SK-N-SH (cell line): ENCODE results near the gene BMP5. TPM values are rescaled to one million over a fixed set of nuclear protein-coding genes. Genes with fewer than 3 reads are reported as not detected.

Experiments
- CTCF ChIA-PET: fragments of 300-600, 350-600 bp; formaldehyde crosslinking; extraction: SDS; loops from one replicate; lab custom pipeline; 2021; lab: Yijun Ruan, JAX
- POLR2A ChIA-PET: fragments of 350-600 bp; sonication (Branson Sonifier 250); formaldehyde crosslinking; extraction: SDS; loops from one replicate; lab custom pipeline; 2020; ENCODE audit warnings: antibody characterized with exemption, inconsistent platforms; lab: Yijun Ruan, JAX
- DNase-seq: peaks from one replicate; pipeline ENCODE4 v3.0.0; 2012
- H2AFZ ChIP-seq: fragments of 200-600 bp; sonication (generic); 2 replicates; pipeline ENCODE4 v1.8.1; 2016; ENCODE audit warnings: antibody characterized with exemption, mild to moderate bottlenecking, low read depth
- H3F3A ChIP-seq: fragments of 200-600 bp; sonication (generic); replicated peaks from 2 replicates; pipeline ENCODE3; 2016; ENCODE audit warnings: antibody characterized with exemption, mild to moderate bottlenecking; ENCODE audit not compliant: insufficient read depth
- H3K27ac ChIP-seq, 2 experiments: fragments of 200-500 bp in 1 of 2; fragments of 200-600 bp in 1 of 2; sonication (Bioruptor generic) in 1 of 2; sonication (generic), shearing (Covaris generic) in 1 of 2; 2 replicates each; pipeline versions ENCODE4 v1.5.1 to v1.6.1; 2014 to 2016; ENCODE audit warnings: low read depth in 2 of 2, inconsistent platforms in 1 of 2, low read length in 1 of 2, mild to moderate bottlenecking in 1 of 2, mixed read lengths in 1 of 2
- H3K27me3 ChIP-seq: fragments of 200-600 bp; sonication (generic), shearing (Covaris generic); 2 replicates; pipeline ENCODE4 v1.6.1; 2016; ENCODE audit warnings: mixed run types; ENCODE audit not compliant: insufficient read depth
- H3K36me3 ChIP-seq, 2 experiments: fragments of 200-500 bp in 1 of 2; fragments of 200-600 bp in 1 of 2; sonication (Bioruptor generic) in 1 of 2; sonication (generic) in 1 of 2; replicated peaks in 1 of 2; 2 replicates each; pipeline versions ENCODE3 to v1.5.1; 2014 to 2016; ENCODE audit warnings: low read length in 1 of 2, mild to moderate bottlenecking in 1 of 2; ENCODE audit not compliant: insufficient read depth in 2 of 2, control insufficient read depth in 1 of 2
- H3K4me1 ChIP-seq, 2 experiments: fragments of 200-500 bp in 1 of 2; fragments of 200-600 bp in 1 of 2; sonication (Bioruptor generic) in 1 of 2; sonication (generic), shearing (Covaris generic) in 1 of 2; 2 replicates each; pipeline versions ENCODE4 v1.5.1 to v1.6.1; 2014 to 2016; ENCODE audit warnings: low read depth in 1 of 2, low read length in 1 of 2, mixed run types in 1 of 2; ENCODE audit not compliant: insufficient read depth in 2 of 2, control insufficient read depth in 1 of 2
- H3K4me2 ChIP-seq: fragments of 200-600 bp; sonication (generic), shearing (Covaris generic); 2 replicates; pipeline ENCODE4 v1.6.1; 2017; ENCODE audit warnings: mixed run types
- H3K4me3 ChIP-seq, 2 experiments: fragments of 200-500 bp in 1 of 2; fragments of 200-600 bp in 1 of 2; sonication (Bioruptor generic) in 1 of 2; sonication (generic), shearing (Covaris generic) in 1 of 2; 2 replicates each; pipeline versions ENCODE4 v1.5.1 to v1.8.1; 2014 to 2016; ENCODE audit warnings: low read depth in 2 of 2, inconsistent platforms in 1 of 2, low read length in 1 of 2, mild to moderate bottlenecking in 1 of 2, mixed read lengths in 1 of 2, moderate library complexity in 1 of 2
- H3K79me2 ChIP-seq: fragments of 200-600 bp; sonication (generic); 2 replicates; pipeline ENCODE4 v1.8.1; 2017; ENCODE audit warnings: mild to moderate bottlenecking; ENCODE audit not compliant: insufficient read depth
- H3K9ac ChIP-seq: fragments of 200-600 bp; sonication (generic); 2 replicates; pipeline ENCODE4 v1.6.1; 2017; ENCODE audit warnings: mixed run types
- H3K9me2 ChIP-seq: fragments of 200-600 bp; sonication (generic); 2 replicates; pipeline ENCODE4 v1.6.1; 2017; ENCODE audit warnings: mixed run types
- H3K9me3 ChIP-seq: fragments of 200-600 bp; sonication (generic); 2 replicates; pipeline ENCODE4 v1.6.1; 2017; ENCODE audit warnings: mixed run types, mild to moderate bottlenecking, moderate library complexity
- H4K20me1 ChIP-seq: fragments of 200-600 bp; sonication (generic); 2 replicates; pipeline ENCODE4 v1.6.1; 2017; ENCODE audit warnings: mild to moderate bottlenecking, mixed run types; ENCODE audit not compliant: insufficient read depth
- CHD2 ChIP-seq: fragments of 150-350 bp; IDR thresholded peaks from 2 replicates; pipeline ENCODE4 v1.6.1; 2018; ENCODE audit warnings: low read length; ENCODE audit not compliant: partially characterized antibody
- ELF1 ChIP-seq: IDR thresholded peaks from 2 replicates; pipeline ENCODE4 v1.4.0; 2012
- EP300 ChIP-seq, 2 experiments: IDR thresholded peaks; 2 replicates each; pipeline versions ENCODE4 v1.4.0 to v1.6.1; 2012; ENCODE audit warnings: borderline replicate concordance in 1 of 2, low read depth in 1 of 2, low read length in 1 of 2
- EZH2phosphoT487 ChIP-seq: fragments of 200-600 bp; sonication (generic); IDR thresholded peaks from 2 replicates; pipeline ENCODE4 v1.6.1; 2017; ENCODE audit warnings: low read depth, mixed run types, mild to moderate bottlenecking, antibody characterized with exemption, moderate library complexity, borderline replicate concordance
- FOXM1 ChIP-seq: IDR thresholded peaks from 2 replicates; pipeline ENCODE4 v1.4.0; 2012; ENCODE audit warnings: low read depth, mild to moderate bottlenecking
- GABPA ChIP-seq: IDR thresholded peaks from 2 replicates; pipeline ENCODE4 v1.4.0; 2012; ENCODE audit warnings: low read depth, mild to moderate bottlenecking
- GATA2 ChIP-seq: sonication (generic); formaldehyde crosslinking; IDR thresholded peaks from 2 replicates; pipeline ENCODE4 v1.5.0; 2020; ENCODE audit warnings: mild to moderate bottlenecking, missing genetic modification reagents
- JUND ChIP-seq: IDR thresholded peaks from 2 replicates; pipeline ENCODE4 v1.4.0; 2012
- MEF2A ChIP-seq: IDR thresholded peaks from 2 replicates; pipeline ENCODE4 v1.4.0; 2012; ENCODE audit warnings: low read depth, borderline replicate concordance
- NFIC ChIP-seq: IDR thresholded peaks from 2 replicates; pipeline ENCODE4 v1.4.0; 2012; ENCODE audit warnings: borderline replicate concordance
- RFX5 ChIP-seq: IDR thresholded peaks from 2 replicates; pipeline ENCODE4 v1.6.1; 2012; ENCODE audit warnings: mild to moderate bottlenecking, improper control_type of control experiment, low read length
- SIN3A ChIP-seq: IDR thresholded peaks from 2 replicates; pipeline ENCODE4 v1.6.1; 2012; ENCODE audit warnings: low read depth, mild to moderate bottlenecking, low read length, moderate library complexity, borderline replicate concordance
- SMC3 ChIP-seq: IDR thresholded peaks from 2 replicates; pipeline ENCODE4 v1.6.1; 2012; ENCODE audit warnings: low read depth, low read length, improper control_type of control experiment
- TAF1 ChIP-seq: IDR thresholded peaks from 2 replicates; pipeline ENCODE4 v1.6.1; 2012; ENCODE audit warnings: low read depth, mild to moderate bottlenecking, low read length, moderate library complexity, borderline replicate concordance
- TEAD4 ChIP-seq: IDR thresholded peaks from 2 replicates; pipeline ENCODE4 v1.4.0; 2012; ENCODE audit warnings: mild to moderate bottlenecking, borderline replicate concordance; ENCODE audit not compliant: insufficient read depth
- WGBS: methylation state at CpG from one replicate; pipeline ENCODE4 v1.1.6; 2017; ENCODE audit warnings: low lambda C conversion rate; 5-methylcytosine and 5-hydroxymethylcytosine counted together
- polyA plus RNA-seq, 3 experiments: library from polyadenylated mRNA; depleted of rRNA; stranded (reverse); fragments of >200 nt; gene quantifications; 2 replicates each; pipeline ENCODE4 v1.2.3, GENCODE V29; 2012
- TF ChIP-seq, protein P1 (sequence below): fragments of 150-350 bp; IDR thresholded peaks from 2 replicates; pipeline ENCODE4 v1.6.1; 2017; ENCODE audit warnings: antibody characterized with exemption, low read length, low read depth, borderline replicate concordance
- TF ChIP-seq, protein P2 (sequence below): fragments of 150-350 bp; IDR thresholded peaks from 2 replicates; pipeline ENCODE4 v1.6.1; 2016; ENCODE audit warnings: mild to moderate bottlenecking, low read depth, low read length
- TF ChIP-seq, protein P3 (sequence below): IDR thresholded peaks from 2 replicates; pipeline ENCODE4 v1.6.1; 2012; ENCODE audit warnings: mild to moderate bottlenecking, low read depth, low read length, moderate library complexity
- TF ChIP-seq, protein P4 (sequence below): IDR thresholded peaks from 2 replicates; pipeline ENCODE4 v1.4.0; 2012; ENCODE audit warnings: low read depth, borderline replicate concordance
- TF ChIP-seq, protein P5 (sequence below): fragments of 200-600 bp; sonication (generic); IDR thresholded peaks from 2 replicates; pipeline ENCODE4 v1.6.1; 2017; ENCODE audit warnings: antibody characterized with exemption, mild to moderate bottlenecking, moderate library complexity

BMP5 gene
- polyA plus RNA-seq, 1 of the 3 experiments (the other 2 are of a cell fraction) = 0.05 TPM

DNA sequence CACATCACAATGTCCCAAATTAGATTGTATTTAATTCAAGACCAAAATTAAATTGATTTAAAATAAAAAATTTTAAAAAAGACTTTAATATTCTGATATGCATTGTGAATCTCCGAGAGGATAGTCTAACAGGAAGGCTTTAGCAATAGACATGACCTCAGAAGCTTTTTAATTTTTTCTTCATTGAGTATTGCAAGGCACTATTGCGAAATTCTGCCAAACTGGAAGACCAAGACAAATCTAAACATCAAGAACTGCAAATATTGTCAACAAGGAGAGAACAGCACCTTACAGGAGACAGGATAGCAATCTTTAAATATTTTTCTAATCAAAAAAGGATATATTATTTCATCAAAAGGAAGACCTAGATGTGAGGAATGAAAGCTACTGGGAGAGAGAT lies 56.9 kb downstream of the BMP5 start:
- H3K9me2 ChIP-seq = no peaks in the 10 kb centered on the region
- no peak for DNase-seq
- H3K27me3 ChIP-seq = no peaks in the 10 kb centered on the region
- WGBS = 21% methylated on average over 2 of the region's 2 CpGs
- H3K4me3 ChIP-seq = no peak overlapping the region
- H3K4me2 ChIP-seq = no peak overlapping the region
- H3K9ac ChIP-seq = no peak overlapping the region
- H3K79me2 ChIP-seq = no peaks in the 10 kb centered on the region
- no peak for TF ChIP-seq TEAD4
- TF ChIP-seq, protein P1, sequence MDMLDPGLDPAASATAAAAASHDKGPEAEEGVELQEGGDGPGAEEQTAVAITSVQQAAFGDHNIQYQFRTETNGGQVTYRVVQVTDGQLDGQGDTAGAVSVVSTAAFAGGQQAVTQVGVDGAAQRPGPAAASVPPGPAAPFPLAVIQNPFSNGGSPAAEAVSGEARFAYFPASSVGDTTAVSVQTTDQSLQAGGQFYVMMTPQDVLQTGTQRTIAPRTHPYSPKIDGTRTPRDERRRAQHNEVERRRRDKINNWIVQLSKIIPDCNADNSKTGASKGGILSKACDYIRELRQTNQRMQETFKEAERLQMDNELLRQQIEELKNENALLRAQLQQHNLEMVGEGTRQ = no peak
- TF ChIP-seq GABPA = no peak
- TF ChIP-seq, protein P2, sequence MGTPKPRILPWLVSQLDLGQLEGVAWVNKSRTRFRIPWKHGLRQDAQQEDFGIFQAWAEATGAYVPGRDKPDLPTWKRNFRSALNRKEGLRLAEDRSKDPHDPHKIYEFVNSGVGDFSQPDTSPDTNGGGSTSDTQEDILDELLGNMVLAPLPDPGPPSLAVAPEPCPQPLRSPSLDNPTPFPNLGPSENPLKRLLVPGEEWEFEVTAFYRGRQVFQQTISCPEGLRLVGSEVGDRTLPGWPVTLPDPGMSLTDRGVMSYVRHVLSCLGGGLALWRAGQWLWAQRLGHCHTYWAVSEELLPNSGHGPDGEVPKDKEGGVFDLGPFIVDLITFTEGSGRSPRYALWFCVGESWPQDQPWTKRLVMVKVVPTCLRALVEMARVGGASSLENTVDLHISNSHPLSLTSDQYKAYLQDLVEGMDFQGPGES = no peak
- no peak for TF ChIP-seq GATA2 (CRISPR knock-in tag)
- TF ChIP-seq EZH2phosphoT487 = no peak
- TF ChIP-seq, protein P3, sequence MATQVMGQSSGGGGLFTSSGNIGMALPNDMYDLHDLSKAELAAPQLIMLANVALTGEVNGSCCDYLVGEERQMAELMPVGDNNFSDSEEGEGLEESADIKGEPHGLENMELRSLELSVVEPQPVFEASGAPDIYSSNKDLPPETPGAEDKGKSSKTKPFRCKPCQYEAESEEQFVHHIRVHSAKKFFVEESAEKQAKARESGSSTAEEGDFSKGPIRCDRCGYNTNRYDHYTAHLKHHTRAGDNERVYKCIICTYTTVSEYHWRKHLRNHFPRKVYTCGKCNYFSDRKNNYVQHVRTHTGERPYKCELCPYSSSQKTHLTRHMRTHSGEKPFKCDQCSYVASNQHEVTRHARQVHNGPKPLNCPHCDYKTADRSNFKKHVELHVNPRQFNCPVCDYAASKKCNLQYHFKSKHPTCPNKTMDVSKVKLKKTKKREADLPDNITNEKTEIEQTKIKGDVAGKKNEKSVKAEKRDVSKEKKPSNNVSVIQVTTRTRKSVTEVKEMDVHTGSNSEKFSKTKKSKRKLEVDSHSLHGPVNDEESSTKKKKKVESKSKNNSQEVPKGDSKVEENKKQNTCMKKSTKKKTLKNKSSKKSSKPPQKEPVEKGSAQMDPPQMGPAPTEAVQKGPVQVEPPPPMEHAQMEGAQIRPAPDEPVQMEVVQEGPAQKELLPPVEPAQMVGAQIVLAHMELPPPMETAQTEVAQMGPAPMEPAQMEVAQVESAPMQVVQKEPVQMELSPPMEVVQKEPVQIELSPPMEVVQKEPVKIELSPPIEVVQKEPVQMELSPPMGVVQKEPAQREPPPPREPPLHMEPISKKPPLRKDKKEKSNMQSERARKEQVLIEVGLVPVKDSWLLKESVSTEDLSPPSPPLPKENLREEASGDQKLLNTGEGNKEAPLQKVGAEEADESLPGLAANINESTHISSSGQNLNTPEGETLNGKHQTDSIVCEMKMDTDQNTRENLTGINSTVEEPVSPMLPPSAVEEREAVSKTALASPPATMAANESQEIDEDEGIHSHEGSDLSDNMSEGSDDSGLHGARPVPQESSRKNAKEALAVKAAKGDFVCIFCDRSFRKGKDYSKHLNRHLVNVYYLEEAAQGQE = no peak
- TF ChIP-seq TAF1 = no peak
- no peak for TF ChIP-seq MEF2A
- no peak for TF ChIP-seq FOXM1
- no peak for TF ChIP-seq CHD2
- TF ChIP-seq SMC3 = no peak
- TF ChIP-seq, protein P4, sequence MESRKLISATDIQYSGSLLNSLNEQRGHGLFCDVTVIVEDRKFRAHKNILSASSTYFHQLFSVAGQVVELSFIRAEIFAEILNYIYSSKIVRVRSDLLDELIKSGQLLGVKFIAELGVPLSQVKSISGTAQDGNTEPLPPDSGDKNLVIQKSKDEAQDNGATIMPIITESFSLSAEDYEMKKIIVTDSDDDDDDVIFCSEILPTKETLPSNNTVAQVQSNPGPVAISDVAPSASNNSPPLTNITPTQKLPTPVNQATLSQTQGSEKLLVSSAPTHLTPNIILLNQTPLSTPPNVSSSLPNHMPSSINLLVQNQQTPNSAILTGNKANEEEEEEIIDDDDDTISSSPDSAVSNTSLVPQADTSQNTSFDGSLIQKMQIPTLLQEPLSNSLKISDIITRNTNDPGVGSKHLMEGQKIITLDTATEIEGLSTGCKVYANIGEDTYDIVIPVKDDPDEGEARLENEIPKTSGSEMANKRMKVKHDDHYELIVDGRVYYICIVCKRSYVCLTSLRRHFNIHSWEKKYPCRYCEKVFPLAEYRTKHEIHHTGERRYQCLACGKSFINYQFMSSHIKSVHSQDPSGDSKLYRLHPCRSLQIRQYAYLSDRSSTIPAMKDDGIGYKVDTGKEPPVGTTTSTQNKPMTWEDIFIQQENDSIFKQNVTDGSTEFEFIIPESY = no peak
- no peak for TF ChIP-seq EP300 (IDR thresholded peaks at IDR 0.05; ENCODE audit: borderline replicate concordance in 1 of 2, low read depth in 1 of 2, low read length in 1 of 2)
- no peak for TF ChIP-seq ELF1
- TF ChIP-seq JUND = no peak
- TF ChIP-seq RFX5 = no peak
- TF ChIP-seq SIN3A = no peak
- TF ChIP-seq, protein P5, sequence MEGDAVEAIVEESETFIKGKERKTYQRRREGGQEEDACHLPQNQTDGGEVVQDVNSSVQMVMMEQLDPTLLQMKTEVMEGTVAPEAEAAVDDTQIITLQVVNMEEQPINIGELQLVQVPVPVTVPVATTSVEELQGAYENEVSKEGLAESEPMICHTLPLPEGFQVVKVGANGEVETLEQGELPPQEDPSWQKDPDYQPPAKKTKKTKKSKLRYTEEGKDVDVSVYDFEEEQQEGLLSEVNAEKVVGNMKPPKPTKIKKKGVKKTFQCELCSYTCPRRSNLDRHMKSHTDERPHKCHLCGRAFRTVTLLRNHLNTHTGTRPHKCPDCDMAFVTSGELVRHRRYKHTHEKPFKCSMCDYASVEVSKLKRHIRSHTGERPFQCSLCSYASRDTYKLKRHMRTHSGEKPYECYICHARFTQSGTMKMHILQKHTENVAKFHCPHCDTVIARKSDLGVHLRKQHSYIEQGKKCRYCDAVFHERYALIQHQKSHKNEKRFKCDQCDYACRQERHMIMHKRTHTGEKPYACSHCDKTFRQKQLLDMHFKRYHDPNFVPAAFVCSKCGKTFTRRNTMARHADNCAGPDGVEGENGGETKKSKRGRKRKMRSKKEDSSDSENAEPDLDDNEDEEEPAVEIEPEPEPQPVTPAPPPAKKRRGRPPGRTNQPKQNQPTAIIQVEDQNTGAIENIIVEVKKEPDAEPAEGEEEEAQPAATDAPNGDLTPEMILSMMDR = no peak
- no peak for TF ChIP-seq NFIC
- H3K27ac ChIP-seq = no peak overlapping the region
- no peaks in the 10 kb centered on the region for H4K20me1 ChIP-seq
- H3K36me3 ChIP-seq = no peaks in the 10 kb centered on the region
- ChIA-PET POLR2A (no interaction called here), CTCF (interaction anchor here (1.6 kb wide), 1 partner anchor 67 kb away, joined by 4 read pairs; no protein-coding TSS in a partner anchor)
- no peaks in the 10 kb centered on the region for H3K9me3 ChIP-seq
- H3K4me1 ChIP-seq = no peaks in the 10 kb centered on the region
- no peaks in the 10 kb centered on the region for H3F3A ChIP-seq
- no peak overlapping the region for H2AFZ ChIP-seq
